ENCODE results near the gene STOML1.

- no peak for TF ChIP-seq CTCF (IDR thresholded peaks at IDR 0.05; ENCODE audit: low read length)
- TF ChIP-seq EZH2phosphoT487 (IDR thresholded peaks at IDR 0.05; ENCODE audit: low read length), result no peak
These were observed 61.7 kb downstream of the STOML1 start for GRCh38 chr15:73930371-73930770.

Data from MM.1S (cell line).